HFF-Myc (cell line): ENCODE measurements around the gene FMO1.
"Not testable (repeated sequence)": the region's sequence is repeated elsewhere in the genome, so short reads cannot be mapped to it uniquely, and the experiment has no call there.

Source experiments
- DNase-seq: peaks from one replicate; pipeline ENCODE4 v3.0.0-alpha.2; 2011; ENCODE audit warnings: low read depth; ENCODE audit errors: extremely low read depth
- H3K4me3 ChIP-seq: replicated peaks from 2 replicates; pipeline ENCODE4 v1.5.1; 2011; ENCODE audit warnings: low read depth, mild to moderate bottlenecking, control low read depth, low read length
- CTCF ChIP-seq: IDR thresholded peaks from 2 replicates; pipeline ENCODE4 v1.5.1; 2012; ENCODE audit warnings: mild to moderate bottlenecking, low read depth, low read length, control low read depth; ENCODE audit errors: missing control alignments

Gene FMO1

DNA sequence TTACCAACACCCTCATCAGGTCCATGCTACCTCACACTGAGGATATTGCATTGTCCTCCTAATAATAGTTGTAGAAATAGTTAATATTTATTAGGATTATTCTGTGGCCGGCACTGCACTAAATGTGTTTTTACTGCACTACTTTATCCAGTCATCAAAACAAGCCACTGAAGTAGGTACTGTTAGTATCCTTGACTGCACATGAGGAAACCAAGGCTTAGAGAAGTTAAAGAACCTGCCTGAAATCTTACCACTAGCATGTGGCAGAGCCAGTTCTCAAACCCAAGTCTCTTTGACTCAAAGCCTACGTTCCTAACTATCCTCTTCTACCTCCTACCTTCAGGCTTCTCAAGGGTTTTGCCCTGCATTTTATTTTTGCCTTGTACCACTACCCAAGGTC lies 30.9 kb downstream of the FMO1 start:
- no peak overlapping the region for H3K4me3 ChIP-seq
- DNase-seq, result no peak
- TF ChIP-seq CTCF, result no peak

DNA sequence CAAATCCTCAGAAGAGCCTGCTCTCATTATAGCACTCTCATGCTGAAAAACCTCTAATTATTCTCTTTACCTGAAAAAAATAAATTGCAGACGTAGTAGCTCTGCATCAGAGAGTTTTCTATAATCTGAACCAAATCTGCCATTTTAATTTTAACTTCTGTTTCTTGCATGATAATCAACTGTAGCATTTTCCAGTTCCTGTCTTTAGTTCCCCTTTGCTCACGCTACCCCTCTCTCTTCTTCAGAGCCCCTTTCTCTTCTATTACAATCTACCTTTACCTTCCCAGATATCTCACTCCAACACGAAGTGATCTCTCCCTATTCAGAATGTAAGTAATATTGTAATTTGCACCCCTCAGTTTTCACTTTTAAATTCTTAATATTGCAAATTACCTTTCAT lies 31.4 kb downstream of the FMO1 start:
- no peak for DNase-seq
- TF ChIP-seq CTCF, result no peak
- H3K4me3 ChIP-seq, result no peak overlapping the region

- DNase-seq, result no peak
- TF ChIP-seq CTCF, result no peak
- no peak overlapping the region for H3K4me3 ChIP-seq
Observed at GRCh38 chr1:171280599-171280998, 32.3 kb downstream of the FMO1 start.

GRCh38 chr1:171286032-171286705 lies 37.9 kb downstream of the FMO1 start:
- TF ChIP-seq CTCF, result no peak
- no peak for DNase-seq
- no peak overlapping the region for H3K4me3 ChIP-seq

- H3K4me3 ChIP-seq, result no peak overlapping the region
- TF ChIP-seq CTCF, result no peak
- DNase-seq, result no peak
Observed at GRCh38 chr1:171290621-171291020, 42.3 kb downstream of the FMO1 start.

- H3K4me3 ChIP-seq, result no peak overlapping the region
- no peak for TF ChIP-seq CTCF
- peak; percentile 97 for DNase-seq
Observed at GRCh38 chr1:171292799-171293198, 44.5 kb downstream of the FMO1 start.

- DNase-seq, result peak; percentile 81
- H3K4me3 ChIP-seq, result not testable (repeated sequence)
Observed at GRCh38 chr1:171295383-171295782, 47.1 kb downstream of the FMO1 start.
